GM19025 (cell line): ENCODE measurements around the gene TRERF1.
A peak's percentile ranks its signal among the peaks of the same experiment; 100 is the strongest.

Source experiments
- ATAC-seq: cut with Tn5 transposase; IDR thresholded peaks from one replicate; pipeline ENCODE4 v1.9.1; 2021; ENCODE audit warnings: mild to moderate bottlenecking, low read depth, moderate library complexity; ENCODE audit not compliant: unreplicated experiment

The TRERF1 gene

DNA sequence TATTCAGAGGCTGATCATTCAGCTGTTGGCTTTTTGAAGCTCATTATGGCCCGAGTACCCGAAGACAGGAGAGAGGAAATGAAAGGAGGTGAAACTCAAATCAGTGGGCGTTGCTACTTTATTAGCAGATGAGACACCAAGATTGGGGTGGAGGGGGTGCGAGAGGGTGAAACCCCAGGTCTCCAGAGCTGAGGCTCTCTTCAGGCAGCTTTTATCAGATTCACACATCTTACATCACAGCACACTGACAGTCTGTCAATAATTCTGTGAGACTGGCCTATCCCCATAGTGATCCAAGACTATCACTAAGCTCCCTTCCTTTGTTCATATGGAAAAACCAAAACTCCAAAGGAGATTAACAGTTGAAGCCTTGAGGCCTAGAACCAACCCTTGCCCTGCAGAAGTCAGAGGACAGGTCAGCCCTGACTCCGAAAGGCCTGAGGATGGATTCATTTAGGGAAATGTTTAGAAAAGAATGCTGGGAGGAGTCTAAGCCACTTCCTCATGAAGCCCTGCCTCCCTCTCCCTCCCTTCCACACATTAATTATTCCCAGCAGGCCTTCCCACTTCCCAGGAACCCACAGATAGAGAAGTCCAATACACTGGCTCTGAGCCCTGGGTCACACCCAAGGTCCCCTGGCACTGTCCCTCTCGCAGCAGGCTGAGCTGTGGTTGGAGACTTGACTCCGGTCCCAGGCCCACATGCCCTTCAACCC, 23.2 kb downstream of the TRERF1 start:
- no peak for ATAC-seq

DNA sequence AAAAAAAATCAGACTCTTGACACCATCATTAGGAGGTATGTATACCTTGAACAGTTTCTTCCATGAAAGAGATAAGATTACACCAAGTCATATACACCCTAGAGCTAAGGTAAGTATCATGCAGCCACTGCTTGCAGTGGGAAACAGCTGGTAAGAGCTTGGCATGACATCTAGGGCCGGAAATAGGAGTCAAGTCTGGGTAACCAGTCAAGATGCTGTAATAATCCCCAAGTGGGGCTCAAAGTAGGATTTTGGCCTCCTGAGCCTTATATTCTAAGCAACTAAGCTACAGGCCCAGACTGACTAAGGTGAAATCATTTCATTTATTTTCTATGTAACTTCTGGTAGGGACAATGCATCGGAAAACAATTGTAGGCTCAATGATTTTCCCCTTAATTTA, 23.9 kb downstream of the TRERF1 start:
- no peak for ATAC-seq

DNA sequence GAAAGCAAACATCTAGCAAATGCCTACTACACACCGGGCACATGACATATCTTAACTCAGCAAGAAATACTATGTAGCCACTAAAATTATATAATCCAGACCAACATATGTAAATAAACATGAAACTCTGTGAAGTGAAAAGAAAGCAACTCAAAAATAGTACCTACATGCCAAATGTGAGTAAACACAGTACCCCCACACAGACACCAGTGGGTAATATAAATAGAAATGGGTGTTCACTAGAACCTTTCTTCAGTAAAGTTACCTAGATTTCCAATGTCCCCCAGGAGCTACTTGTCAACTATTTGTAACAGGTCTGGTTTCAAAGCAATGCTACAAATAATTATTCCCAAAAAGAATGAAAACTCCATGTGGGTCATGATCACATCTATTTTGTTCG, 25.5 kb downstream of the TRERF1 start:
- no peak for ATAC-seq

DNA sequence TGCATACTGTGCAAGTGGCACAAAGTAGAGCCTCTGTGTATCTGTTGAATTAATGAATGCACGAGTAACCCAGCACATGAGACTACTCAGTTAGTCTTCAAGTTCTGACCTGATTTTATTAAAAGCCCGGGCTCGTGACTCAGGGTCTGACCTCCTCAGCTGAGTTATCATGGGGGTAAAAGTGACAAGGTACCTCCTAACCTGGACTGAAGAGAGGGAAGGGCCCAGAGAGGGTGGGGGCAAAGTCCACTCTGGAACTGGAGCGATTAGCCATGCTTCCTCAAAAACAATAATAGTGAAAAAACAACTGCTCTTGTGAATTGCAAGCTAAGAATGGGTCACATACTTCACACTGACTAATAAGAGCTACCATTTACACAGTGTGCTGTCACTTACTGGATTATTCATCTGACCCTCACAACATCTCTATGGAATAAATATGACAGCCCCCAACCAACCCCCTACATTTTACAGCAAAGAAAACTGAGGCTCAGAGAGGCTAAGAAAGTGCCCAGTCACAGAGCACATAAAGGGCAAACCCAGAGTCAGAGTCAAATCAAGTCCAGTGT, 26.7 kb downstream of the TRERF1 start:
- ATAC-seq, result no peak

DNA sequence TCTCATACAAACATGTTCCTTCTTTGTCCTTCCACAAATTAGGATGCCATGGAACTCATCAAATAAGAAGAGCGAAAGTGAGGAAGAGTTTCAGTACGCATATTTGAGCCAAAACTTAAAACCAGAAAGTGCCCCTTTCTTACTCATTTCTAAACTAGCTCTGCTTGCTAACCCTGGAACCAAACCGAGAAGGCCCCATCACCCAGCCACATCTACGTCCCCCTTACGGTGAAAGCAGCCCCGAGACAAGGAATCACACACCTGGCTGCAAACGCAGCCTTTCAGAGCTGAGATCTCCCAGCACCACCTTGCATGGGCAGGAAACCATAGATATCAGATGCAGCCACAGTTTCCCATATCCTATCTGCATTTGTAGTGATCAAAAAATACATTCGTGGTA, 28.5 kb downstream of the TRERF1 start:
- ATAC-seq, result no peak

DNA sequence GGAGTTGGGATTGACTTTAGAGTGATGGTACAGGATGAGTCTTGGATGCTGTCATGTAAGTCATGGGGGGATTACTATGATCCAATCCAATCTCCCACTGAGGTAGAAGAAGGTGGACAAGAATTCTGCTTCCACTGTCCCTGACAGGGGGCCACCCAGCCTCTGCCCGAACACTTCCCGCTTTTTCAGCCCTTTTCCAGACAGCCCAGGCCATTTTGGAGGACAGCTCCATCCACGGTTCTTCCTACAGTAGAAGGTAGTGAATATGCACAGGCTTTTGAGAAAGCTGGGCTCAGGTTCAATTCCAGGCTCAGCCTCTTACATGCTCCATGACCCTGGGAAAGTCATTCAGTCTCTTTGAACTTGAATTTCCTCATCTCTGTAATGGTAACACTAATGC, 31.0 kb downstream of the TRERF1 start:
- no peak for ATAC-seq

DNA sequence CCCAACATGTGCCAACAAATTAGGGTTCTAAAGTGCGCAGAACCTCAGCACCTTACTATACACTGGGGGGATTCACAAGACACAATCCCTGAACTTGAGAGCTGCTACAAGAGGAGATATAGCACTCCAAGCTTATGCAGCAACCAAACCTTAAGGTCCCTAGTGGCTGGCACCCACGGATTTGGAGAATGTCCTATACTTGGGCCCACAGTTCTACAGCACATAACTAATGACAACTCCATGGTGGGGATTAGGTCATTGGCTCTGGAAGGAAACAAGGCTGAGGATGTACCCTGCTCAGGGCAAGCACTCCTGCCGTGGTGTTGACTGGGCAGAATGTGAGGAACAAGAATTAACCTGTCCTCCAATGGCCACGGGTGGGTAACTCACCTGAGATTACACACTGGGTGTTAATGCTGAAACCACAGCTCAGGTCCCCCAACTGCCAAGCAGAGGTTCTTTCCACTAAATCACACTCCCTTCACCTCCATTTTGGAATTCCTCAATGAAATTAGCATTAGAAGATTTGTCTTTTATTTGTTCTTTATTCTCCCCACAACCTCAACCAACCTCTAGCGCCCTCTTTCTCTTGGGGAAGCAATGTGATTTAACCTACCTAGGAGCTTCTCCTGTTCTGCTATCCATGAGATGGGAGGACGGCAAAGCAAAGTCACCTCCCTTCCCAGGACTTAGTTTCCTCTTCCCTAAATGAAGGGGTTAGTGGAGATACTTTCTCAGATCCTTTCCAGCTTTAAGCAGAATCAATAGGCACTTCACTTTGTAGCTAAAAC, 32.0 kb downstream of the TRERF1 start:
- no peak for ATAC-seq

DNA sequence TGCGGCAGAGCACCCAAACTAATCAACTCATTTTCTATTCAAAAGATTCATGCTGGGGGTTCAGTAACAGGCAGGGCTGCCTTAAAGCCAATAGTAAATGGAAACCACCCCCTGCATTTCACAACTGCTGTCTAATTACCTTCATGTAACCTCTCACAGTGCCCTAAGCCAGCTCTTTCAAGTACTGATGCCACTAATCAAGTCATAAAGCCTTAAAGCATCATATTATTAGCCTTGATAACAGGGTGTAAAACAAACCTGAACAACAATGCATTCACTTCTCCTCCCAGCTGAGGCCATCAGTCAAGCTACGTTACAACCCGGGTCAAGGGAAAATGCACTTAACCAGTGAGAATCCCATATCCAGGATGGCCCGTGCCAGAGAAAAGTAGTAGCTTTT, 33.0 kb downstream of the TRERF1 start:
- ATAC-seq, result no peak

DNA sequence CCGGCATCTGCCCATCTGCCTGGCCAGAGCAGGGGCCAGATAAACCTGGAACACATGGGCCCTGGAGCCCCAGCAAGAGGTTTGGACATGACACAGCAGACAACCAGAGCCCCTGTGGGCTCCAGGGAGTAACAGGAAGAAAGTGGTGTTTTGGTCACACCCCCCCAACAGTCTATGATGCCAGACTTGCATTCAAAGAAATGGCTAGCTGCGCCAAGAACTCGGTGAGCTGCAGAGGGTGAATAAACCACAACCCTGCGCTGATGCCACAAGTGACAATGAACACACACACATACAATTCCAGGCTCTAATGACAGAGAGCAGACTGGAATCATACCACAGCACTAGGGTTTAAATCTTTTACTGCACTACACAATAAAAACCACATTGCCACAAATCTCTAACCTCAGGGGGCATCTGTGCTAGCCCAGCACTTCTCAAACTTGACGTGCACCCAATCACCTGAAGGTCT, 34.0 kb downstream of the TRERF1 start:
- ATAC-seq, result no peak

DNA sequence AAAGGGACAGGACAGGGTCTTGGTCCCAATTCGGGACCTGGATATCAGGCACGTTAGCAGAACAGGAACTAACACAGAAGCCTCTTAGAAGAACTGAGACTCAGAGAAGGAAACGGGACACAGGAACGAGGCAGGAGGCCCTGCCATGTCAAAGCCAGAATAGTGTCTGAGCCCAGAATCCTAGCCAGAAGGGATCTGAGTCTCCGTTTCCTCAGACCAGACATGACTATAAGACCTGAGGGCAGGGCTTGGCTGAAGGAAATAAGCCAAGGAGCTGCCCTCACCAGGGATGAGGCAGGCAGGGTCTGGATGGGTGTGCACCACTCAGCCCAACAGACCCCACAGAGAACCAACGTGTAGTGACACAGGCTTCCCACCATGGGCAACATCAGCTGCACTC, 40.3 kb downstream of the TRERF1 start:
- ATAC-seq, result no peak

DNA sequence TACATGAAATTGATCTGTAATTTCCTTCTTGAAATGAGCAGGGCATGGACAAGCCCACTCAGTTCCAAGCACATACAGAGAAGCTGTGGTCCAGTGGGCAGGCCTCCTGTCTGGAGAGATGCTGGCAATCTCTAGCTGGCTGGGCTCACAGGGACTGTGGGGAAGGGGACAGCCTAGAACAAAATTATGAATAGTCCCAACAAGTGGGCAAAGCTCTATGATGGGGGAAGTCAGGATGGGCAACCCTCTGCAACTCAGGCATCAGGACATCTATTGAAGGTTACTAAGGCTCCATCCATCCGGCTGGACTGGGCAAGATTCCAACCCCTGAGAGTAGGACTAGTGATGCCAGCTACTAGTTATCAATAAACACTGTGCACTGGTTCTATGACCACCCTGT, 40.9 kb downstream of the TRERF1 start:
- ATAC-seq, result no peak

DNA sequence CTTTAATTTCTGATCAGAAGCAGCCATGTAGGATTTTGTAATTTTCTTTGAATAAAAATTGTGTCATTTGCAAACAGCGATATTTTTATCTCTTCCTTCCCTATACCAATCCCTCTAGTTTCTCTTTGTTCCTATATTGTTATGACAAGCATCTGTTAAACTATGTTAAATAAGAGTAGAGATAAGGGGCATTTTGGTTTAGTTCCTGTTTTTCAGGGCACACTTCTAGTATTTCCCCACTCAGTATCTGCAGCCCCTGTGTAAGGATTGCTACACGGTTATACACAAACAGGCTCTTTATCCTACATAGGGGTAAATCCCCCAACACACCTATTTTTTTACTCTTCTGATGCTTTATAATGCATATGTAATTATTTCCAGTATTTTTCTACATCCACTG, 42.1 kb downstream of the TRERF1 start:
- no peak for ATAC-seq

DNA sequence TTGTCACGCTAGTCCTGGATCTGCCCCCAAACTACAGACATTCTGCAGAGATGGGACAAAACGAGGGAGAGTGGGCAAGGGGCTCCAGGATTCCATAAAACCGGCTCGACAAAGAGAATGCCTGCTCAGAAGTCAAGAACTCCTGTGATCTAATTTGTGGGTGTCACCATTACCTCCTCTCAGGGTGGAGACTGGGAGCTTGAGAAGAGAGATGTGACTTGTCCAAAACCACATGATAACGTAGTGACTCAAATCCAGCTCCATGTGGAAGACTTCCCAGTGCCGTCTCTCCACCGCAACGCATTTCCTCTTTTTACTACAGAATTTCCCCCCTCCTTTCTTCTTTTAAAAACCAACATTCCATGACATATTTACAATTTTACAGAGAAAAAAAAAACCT, 44.3 kb downstream of the TRERF1 start:
- no peak for ATAC-seq

DNA sequence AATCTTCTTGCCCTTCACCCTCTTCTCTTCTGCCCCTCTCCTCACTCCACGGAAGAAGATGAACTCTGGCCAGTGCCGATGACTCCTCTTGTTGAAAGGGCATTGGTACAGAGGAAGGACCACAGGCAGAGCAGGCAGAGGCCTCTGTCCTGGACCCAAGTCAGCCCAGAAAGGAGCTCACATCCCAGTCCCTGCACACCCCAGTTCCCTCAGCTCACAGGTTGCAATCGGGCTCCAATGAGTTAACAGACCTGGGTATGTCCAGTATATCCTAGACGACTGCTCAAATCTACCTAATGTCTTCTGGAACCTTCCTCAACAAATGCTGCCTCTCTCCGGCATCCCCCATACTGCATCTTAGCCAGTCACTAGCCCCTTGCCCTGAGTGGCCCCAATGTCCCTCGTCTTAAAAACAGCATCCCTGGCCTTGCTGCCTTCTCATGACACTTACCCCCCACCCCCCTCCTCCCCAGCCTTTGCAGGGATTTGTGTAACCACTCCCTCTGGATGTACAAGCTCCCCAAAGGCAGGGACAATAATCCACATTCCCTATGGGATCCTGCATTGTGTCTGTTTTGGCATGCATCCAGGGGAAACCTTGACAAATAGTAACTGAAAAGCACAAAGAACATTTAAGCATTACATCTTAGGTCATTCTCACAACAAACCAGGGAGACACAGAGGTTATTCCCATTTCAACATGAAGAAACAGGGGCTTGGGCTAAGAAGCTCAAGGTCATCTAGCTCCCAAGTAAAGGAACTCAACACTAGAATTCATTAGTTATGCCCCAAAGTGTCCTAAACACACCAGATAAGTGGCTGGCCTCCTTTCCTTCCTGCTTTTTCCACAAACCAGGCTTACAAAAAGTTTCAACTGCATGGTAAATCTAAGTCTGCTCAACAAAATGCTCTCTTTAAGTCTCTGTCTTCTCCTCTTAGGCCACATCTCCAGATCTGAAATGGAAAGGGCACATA, 45.1 kb downstream of the TRERF1 start:
- no peak for ATAC-seq

DNA sequence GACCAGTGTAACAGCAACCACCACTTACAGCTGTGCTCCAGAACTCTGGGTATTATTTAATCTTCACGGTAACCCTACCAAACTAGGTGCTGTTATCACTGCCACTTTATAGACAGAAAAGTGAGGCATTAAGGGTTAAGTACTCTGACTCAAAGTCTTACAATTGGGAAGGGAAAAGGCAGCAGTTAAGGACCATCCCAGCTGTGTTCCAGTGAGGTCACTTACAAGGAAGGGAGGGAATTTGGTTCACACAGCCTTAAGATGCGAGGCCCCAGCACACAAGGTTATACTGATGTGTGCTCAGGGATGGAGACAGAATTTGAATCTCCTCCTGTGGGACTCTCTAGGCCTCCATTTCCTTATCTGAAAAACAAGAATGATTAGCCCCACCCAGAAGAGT, 46.7 kb downstream of the TRERF1 start:
- no peak for ATAC-seq

DNA sequence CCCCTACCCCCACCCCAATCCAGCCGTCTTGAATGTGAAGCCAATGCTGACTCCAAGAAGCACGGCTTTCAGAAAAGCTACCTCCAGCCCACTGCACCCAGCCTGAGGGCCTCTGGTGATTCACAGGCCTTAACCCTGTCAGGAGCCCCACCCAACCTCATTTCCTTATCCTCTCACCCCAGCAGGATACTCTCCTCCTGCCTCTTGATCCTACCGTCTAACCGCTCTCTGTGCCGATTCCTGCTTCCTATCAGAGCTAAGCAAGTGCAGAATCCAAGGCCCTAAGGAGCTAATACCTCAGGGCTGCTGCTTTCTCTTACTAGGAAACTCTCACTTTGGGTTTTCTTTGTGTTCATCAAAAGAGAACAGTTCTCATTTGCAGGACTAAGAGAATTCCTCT, 47.2 kb downstream of the TRERF1 start:
- ATAC-seq, result no peak

DNA sequence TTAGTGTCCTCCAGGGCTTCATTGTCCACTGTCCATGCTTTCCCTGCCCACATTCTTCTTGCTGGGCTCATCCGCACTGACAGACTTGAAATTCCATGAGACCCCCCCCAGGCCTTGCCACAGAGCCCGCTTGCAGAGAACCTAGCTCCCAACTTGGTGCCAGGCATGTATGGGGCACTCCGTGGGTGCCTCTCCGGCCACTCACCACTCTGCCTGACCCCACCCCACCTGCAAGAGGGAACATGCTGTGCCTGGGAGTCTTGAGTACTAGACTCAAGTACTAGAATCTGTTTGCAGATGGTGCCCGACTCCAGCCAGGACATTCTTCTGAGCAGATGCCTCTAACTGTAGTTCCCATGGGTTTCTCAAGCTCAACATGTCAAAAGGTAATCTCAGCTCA, 47.9 kb downstream of the TRERF1 start:
- no peak for ATAC-seq

DNA sequence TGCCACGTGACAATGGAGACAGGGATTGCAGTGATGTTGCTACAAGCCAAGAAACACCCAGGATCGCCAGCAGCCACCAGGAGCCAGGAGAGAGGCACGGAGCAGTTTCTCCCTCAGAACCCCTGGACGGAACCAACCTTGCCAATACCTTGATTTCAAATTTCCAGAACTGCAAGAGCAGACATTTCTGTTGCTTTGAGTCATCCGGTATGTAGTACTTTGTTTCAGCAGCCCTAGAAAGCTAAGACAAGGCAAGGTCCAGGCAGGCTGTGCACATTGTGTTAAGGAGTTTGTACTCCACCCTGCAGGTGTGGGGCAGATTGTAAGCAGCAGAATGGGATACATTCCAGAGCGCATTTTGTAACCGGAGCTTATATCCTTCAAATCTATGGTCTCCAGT, 48.3 kb downstream of the TRERF1 start:
- no peak for ATAC-seq

DNA sequence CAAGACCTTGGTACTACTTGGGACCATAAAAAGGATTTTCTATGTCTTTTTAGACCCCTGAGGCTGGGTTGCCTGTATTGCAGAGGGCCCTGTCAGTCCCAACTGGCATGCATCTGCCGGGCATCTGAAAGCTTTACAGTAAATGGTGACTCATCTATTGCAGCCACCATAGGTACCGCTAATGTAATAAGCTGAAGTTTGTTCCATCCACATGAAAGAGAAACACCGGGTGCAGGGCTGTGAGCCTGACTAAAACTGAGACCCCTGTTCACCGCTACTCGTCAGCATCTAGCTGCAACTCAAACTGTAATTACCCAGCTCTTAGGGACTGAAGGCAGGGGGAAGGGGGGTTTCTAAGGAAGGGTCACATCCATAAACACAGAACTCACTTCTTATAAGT, 49.5 kb downstream of the TRERF1 start:
- ATAC-seq, result peak; percentile 76

DNA sequence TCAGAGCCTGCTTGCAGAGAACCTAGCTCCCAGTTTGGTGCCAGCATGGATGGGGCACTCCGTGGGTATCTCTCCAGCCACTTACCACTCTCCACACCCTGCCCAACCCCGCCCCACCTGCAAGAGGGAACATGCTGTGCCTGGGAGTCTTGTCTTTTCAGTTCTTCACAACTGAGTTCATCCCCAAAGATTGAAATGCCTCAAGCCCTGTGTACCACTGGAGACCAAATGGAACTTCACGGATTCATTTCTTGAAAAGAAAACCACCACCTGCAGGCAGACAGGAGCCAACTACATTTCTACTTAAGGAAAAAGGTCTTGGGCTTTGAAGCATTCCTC, 50.1 kb downstream of the TRERF1 start:
- no peak for ATAC-seq
